D721Med (cell line): Measurements from ENCODE around the gene LTB4R2.

Experiments used
- DNase-seq: peaks from one replicate; pipeline ENCODE4 v3.0.0; 2011; ENCODE audit warnings: low spot score; ENCODE audit not compliant: insufficient read length
- FAIRE-seq: peaks from 2 replicates; lab custom pipeline; 2011; peaks lifted over from hg19 to GRCh38; lab: Jason Lieb, UNC
- CTCF ChIP-seq: IDR thresholded peaks from 2 replicates; pipeline ENCODE4 v1.5.1; 2012; ENCODE audit warnings: mild to moderate bottlenecking, control low read depth; ENCODE audit not compliant: insufficient read depth; ENCODE audit errors: missing control alignments

Gene LTB4R2

DNA sequence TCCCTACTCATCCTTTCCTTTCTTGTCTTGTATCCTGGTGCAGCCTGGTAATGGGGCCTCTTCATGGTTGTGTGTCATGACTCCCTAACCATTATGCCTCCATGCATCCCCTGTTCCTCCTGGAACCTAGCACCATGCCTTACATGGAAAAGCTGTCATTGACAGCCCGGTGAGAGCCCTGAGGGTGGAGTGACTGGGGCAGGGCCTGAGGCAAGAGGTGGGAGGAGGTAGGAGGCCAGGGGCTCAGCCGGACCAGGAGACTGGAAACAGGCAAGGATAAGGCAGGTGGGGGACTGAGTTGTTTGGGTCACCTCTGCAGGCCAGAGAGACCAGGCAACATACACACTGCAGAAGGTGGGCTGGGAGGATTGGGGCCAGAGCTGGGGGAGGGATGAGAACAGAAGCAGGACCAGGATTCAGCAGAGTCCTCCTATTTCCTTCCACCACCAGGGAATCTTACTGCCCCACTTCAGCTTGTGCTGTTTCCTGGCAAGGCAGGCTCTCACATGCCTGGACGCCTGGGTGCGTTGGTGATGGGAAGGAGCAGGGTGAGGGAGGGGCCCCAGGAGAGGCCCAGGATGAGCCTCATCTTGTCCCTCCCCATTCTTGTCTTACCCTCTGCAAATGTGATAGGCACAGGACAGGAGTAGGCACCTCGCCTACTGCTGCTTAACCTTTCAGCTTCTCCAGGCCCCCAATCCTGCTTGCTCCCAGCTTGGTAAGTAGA is at the start of gene LTB4R2:
Gene LTB4R2 (plus strand): TSS at position 603 of the 727 bp plus-strand sequence. CDS start 525 bp downstream, outside the sequence.
- FAIRE-seq, result no peak
- no peak for DNase-seq
- no peak for TF ChIP-seq CTCF

DNA sequence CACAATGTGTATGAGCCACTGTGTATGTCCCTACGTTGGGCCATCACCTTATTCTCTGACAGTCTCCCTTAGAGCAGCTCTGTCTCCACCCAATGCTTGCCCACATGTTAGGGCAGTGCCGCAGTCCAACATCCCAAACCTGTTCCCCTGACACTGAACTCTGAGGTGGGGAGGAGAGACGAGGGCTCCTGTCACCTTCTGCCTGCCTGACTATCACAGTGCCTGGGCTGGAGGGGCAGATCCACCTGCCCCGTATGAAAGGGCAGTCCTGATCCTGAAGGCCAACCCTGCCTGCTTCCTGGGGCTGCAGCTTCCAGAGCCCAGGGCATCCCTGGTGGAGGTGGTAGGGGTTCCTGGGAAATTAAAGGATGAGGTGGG is 49.2 kb upstream of the LTB4R2 start:
- DNase-seq (no peak), FAIRE-seq (no peak)
- TF ChIP-seq CTCF, result no peak

- FAIRE-seq (no peak), DNase-seq (no peak)
- no peak for TF ChIP-seq CTCF
These were observed 48.5 kb upstream of the LTB4R2 start for GRCh38 chr14:24261256-24261968.

- DNase-seq (no peak), FAIRE-seq (no peak)
- TF ChIP-seq CTCF, result no peak
These were observed 48.0 kb upstream of the LTB4R2 start for GRCh38 chr14:24261969-24262327.

GRCh38 chr14:24262821-24263733 is 46.9 kb upstream of the LTB4R2 start, which contains the start of gene TGM1:
Gene TGM1, minus strand, starts transcription at chr14:24263177. Its CDS starts 825 bp downstream, at chr14:24262352.
- no peak for TF ChIP-seq CTCF
- no peak for DNase-seq
- FAIRE-seq, result no peak

- DNase-seq (no peak), FAIRE-seq (no peak)
- TF ChIP-seq CTCF, result no peak
These were observed 46.1 kb upstream of the LTB4R2 start for GRCh38 chr14:24263848-24264247.
